ENCODE data around the gene MAST4.

MAST4 gene

GRCh38 chr5:66661149-66661548 lies 65.0 kb downstream of the MAST4 start:
- no peaks in the 10 kb centered on the region for H3K27me3 Mint-ChIP-seq (ENCODE audit: low read depth)
- no peaks in the 10 kb centered on the region for H3K36me3 Mint-ChIP-seq (ENCODE audit: low read depth)
- H3K9me3 Mint-ChIP-seq = no peaks in the 10 kb centered on the region
- H3K27ac Mint-ChIP-seq = no peak overlapping the region
- TF ChIP-seq, protein P1, sequence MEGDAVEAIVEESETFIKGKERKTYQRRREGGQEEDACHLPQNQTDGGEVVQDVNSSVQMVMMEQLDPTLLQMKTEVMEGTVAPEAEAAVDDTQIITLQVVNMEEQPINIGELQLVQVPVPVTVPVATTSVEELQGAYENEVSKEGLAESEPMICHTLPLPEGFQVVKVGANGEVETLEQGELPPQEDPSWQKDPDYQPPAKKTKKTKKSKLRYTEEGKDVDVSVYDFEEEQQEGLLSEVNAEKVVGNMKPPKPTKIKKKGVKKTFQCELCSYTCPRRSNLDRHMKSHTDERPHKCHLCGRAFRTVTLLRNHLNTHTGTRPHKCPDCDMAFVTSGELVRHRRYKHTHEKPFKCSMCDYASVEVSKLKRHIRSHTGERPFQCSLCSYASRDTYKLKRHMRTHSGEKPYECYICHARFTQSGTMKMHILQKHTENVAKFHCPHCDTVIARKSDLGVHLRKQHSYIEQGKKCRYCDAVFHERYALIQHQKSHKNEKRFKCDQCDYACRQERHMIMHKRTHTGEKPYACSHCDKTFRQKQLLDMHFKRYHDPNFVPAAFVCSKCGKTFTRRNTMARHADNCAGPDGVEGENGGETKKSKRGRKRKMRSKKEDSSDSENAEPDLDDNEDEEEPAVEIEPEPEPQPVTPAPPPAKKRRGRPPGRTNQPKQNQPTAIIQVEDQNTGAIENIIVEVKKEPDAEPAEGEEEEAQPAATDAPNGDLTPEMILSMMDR (IDR thresholded peaks at IDR 0.05; ENCODE audit: unreplicated experiment in 3 of 3) = no peak
- peaks cover 4% of the 10 kb centered on the region for H3K4me1 Mint-ChIP-seq
- H3K4me3 Mint-ChIP-seq = no peak overlapping the region

- H3K27ac Mint-ChIP-seq = peak overlapping the region in 1 of 3 experiments; percentile 24
- H3K27me3 Mint-ChIP-seq (ENCODE audit: low read depth) = no peaks in the 10 kb centered on the region
- no peaks in the 10 kb centered on the region for H3K36me3 Mint-ChIP-seq (ENCODE audit: low read depth)
- H3K4me1 Mint-ChIP-seq = no peaks in the 10 kb centered on the region
- no peaks in the 10 kb centered on the region for H3K9me3 Mint-ChIP-seq
- H3K4me3 Mint-ChIP-seq = no peak overlapping the region
- TF ChIP-seq, protein P1 (IDR thresholded peaks at IDR 0.05; ENCODE audit: unreplicated experiment in 3 of 3) = no peak
Observed at GRCh38 chr5:66666778-66667177, 70.6 kb downstream of the MAST4 start.

DNA sequence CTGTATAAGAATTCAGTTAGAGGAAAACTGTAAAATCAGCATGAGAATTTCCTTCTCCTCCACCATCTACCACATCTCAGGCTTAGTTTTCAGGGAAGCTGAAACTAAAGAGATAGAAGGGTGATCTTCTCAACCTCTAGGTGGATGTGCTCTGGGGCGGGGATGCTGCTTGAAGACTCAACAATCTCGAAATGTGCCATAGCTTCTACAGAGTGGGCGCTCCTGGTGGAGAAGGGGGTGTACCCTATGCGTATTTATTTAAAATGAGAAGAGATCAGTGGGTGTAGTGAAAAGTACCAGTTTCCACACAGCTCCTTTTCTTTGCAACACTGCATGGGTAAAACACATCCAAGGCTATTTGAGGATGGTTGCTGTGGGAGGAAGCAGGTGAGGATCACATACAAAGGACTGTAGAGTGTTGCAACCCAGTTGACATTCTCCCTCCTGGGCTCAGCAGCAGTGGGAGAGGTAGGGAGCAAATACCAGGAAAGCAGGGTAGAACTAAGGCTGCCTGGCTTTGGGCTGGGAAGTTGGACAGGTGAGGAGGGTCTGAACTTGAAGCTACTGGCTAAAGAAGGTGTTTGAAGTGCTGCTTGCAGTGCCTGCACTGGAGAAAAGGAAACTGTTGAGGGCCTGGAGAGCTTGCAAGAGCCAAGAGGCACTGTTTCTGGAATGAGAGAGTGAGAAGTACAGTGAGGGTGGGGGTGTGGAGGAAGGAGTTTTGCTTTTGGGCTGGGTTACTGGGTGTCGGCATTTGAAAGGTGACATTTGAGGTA lies 73.1 kb downstream of the MAST4 start:
- H3K36me3 Mint-ChIP-seq (ENCODE audit: low read depth) = no peaks in the 10 kb centered on the region
- TF ChIP-seq, protein P1 (IDR thresholded peaks at IDR 0.05; ENCODE audit: unreplicated experiment in 3 of 3) = no peak
- H3K4me3 Mint-ChIP-seq = no peak overlapping the region
- H3K27me3 Mint-ChIP-seq (ENCODE audit: low read depth) = no peaks in the 10 kb centered on the region
- H3K4me1 Mint-ChIP-seq = no peaks in the 10 kb centered on the region
- peak overlapping the region in 1 of 3 experiments; percentile 14 for H3K27ac Mint-ChIP-seq
- no peaks in the 10 kb centered on the region for H3K9me3 Mint-ChIP-seq

GRCh38 chr5:66669862-66670195 lies 73.6 kb downstream of the MAST4 start:
- no peaks in the 10 kb centered on the region for H3K9me3 Mint-ChIP-seq
- no peak overlapping the region for H3K4me3 Mint-ChIP-seq
- no peaks in the 10 kb centered on the region for H3K36me3 Mint-ChIP-seq (ENCODE audit: low read depth)
- TF ChIP-seq, protein P1 (IDR thresholded peaks at IDR 0.05; ENCODE audit: unreplicated experiment in 3 of 3) = no peak
- no peaks in the 10 kb centered on the region for H3K27me3 Mint-ChIP-seq (ENCODE audit: low read depth)
- no peak overlapping the region for H3K27ac Mint-ChIP-seq
- H3K4me1 Mint-ChIP-seq = no peaks in the 10 kb centered on the region

DNA sequence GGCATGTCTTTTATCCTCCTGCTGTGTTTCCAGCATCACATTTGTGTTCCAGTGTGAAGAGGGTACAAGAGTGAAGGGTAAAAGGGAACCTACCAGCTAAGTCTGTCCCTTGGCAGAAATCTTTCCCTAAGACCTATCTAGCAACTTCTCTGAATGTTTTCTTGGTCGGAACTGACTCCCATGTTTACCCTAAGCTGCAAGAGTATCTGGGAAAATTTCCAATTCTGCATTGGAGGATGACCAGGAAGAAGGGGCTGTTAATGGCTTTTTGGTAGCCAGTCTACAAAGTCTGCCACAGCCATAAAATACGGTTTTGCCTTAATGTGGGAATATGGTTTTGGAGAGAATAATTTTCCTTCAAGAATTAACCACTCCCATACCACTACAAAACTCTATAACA lies 75.1 kb downstream of the MAST4 start:
- Mint-ChIP-seq H3K4me3 (no peak overlapping the region), H3K27ac (peak overlapping the region in 1 of 3 experiments; percentile 22), H3K36me3 (ENCODE audit: low read depth) (no peaks in the 10 kb centered on the region), H3K9me3 (no peaks in the 10 kb centered on the region), H3K4me1 (peaks cover 4% of the 10 kb centered on the region), H3K27me3 (ENCODE audit: low read depth) (no peaks in the 10 kb centered on the region)
- TF ChIP-seq, protein P1 (IDR thresholded peaks at IDR 0.05; ENCODE audit: unreplicated experiment in 3 of 3) = no peak

GRCh38 chr5:66674802-66675201 lies 78.6 kb downstream of the MAST4 start:
- Mint-ChIP-seq H3K4me3 (no peak overlapping the region), H3K4me1 (peaks cover 4% of the 10 kb centered on the region), H3K36me3 (ENCODE audit: low read depth) (no peaks in the 10 kb centered on the region), H3K9me3 (no peaks in the 10 kb centered on the region), H3K27ac (no peak overlapping the region), H3K27me3 (ENCODE audit: low read depth) (no peaks in the 10 kb centered on the region)
- TF ChIP-seq, protein P1 (IDR thresholded peaks at IDR 0.05; ENCODE audit: unreplicated experiment in 3 of 3) = no peak

Data from nephron (organoid).